ENCODE data around the gene ARHGAP31. TPM values are rescaled to one million over a fixed set of nuclear protein-coding genes. Genes with fewer than 3 reads are reported as not detected.

The ARHGAP31 gene
- total RNA-seq, 1 experiment from 2014 or later = 7.2 TPM

GRCh38 chr3:119349354-119350041 lies 55.3 kb downstream of the ARHGAP31 start:
- peak overlapping the region; percentile 57 for H3K4me3 Mint-ChIP-seq
- peak; percentile 77 for ATAC-seq
- H3K27me3 Mint-ChIP-seq (ENCODE audit: low read depth) = peaks cover 34% of the 10 kb centered on the region
- POLR2A ChIA-PET = interaction anchor here (0.8 to 3.2 kb wide), 5 partner anchors 11 to 114 kb away, joined by 3 to 19 read pairs (median 5); partner anchors contain the start of gene TMEM39A
- peaks cover 4% of the 10 kb centered on the region; the same call in 1 of the 2 replicates for H3K9me3 Mint-ChIP-seq
- peaks cover 77% of the 10 kb centered on the region for H3K4me1 Mint-ChIP-seq
- DNase-seq (ENCODE audit: low spot score) = peak; percentile 67
- peaks cover 6% of the 10 kb centered on the region for H3K36me3 Mint-ChIP-seq
- CTCF ChIA-PET = interaction anchor here (1.5 to 2.4 kb wide), 4 partner anchors 11 to 126 kb away, joined by 4 to 12 read pairs (median 8); partner anchors contain the start of gene B4GALT4
- H3K27ac Mint-ChIP-seq = peak overlapping the region; percentile 97
- TF ChIP-seq MAX (CRISPR knock-in tag; IDR thresholded peaks at IDR 0.05) (peak; percentile 22; the same call in 1 of the 2 replicates), STAT6 (CRISPR knock-in tag; conservative IDR thresholded peaks at IDR 0.05; ENCODE audit: low read depth) (no peak), ESRRA (CRISPR knock-in tag; IDR thresholded peaks at IDR 0.05; ENCODE audit: borderline replicate concordance) (no peak), E2F5 (CRISPR knock-in tag; IDR thresholded peaks at IDR 0.05) (no peak), ZNF281 (CRISPR knock-in tag; IDR thresholded peaks at IDR 0.05) (peak; percentile 69; the same call in 1 of the 2 replicates), ZNF232 (CRISPR knock-in tag; IDR thresholded peaks at IDR 0.05) (no peak), ZNF263 (CRISPR knock-in tag; IDR thresholded peaks at IDR 0.05; ENCODE audit: low read depth) (0 out of 2 replicates have a peak, but pooled peaks have one; percentile 57), MYBL2 (CRISPR knock-in tag; IDR thresholded peaks at IDR 0.05) (0 out of 2 replicates have a peak, but pooled peaks have one; percentile 29), ATF6 (CRISPR knock-in tag; IDR thresholded peaks at IDR 0.05) (no peak), TEAD1 (CRISPR knock-in tag; IDR thresholded peaks at IDR 0.05) (peak; percentile 82; the same call in 1 of the 2 replicates), FOXP4 (CRISPR knock-in tag; IDR thresholded peaks at IDR 0.05) (peak; percentile 33; the same call in 1 of the 2 replicates), FOXK1 (CRISPR knock-in tag; IDR thresholded peaks at IDR 0.05) (peak; percentile 75; the same call in 1 of the 2 replicates), ZNF423 (CRISPR knock-in tag; IDR thresholded peaks at IDR 0.05) (0 out of 2 replicates have a peak, but pooled peaks have one; percentile 25), ETV6 (CRISPR knock-in tag; IDR thresholded peaks at IDR 0.05) (0 out of 2 replicates have a peak, but pooled peaks have one; percentile 64), AR (CRISPR knock-in tag; IDR thresholded peaks at IDR 0.05) (no peak)

All from WTC11 (cell line).